ENCODE measurements around the gene MBOAT1.

- no peak for TF ChIP-seq CTCF (IDR thresholded peaks at IDR 0.05)
- no peak for TF ChIP-seq POLR2A (IDR thresholded peaks at IDR 0.05)
Measured at GRCh38 chr6:20095436-20095835, 116.8 kb downstream of the MBOAT1 start.
